Activated CD8-positive, alpha-beta memory T cell treated with anti-CD3 and anti-CD28 coated beads, Interleukin-2, amount 50 U/mL, for 48 hours (primary cell): Measurements from ENCODE around the gene TMEM158.

Experiments
- DNase-seq: peaks from one replicate; pipeline ENCODE4 v3.0.0-alpha.2; 2020

The TMEM158 gene

DNA sequence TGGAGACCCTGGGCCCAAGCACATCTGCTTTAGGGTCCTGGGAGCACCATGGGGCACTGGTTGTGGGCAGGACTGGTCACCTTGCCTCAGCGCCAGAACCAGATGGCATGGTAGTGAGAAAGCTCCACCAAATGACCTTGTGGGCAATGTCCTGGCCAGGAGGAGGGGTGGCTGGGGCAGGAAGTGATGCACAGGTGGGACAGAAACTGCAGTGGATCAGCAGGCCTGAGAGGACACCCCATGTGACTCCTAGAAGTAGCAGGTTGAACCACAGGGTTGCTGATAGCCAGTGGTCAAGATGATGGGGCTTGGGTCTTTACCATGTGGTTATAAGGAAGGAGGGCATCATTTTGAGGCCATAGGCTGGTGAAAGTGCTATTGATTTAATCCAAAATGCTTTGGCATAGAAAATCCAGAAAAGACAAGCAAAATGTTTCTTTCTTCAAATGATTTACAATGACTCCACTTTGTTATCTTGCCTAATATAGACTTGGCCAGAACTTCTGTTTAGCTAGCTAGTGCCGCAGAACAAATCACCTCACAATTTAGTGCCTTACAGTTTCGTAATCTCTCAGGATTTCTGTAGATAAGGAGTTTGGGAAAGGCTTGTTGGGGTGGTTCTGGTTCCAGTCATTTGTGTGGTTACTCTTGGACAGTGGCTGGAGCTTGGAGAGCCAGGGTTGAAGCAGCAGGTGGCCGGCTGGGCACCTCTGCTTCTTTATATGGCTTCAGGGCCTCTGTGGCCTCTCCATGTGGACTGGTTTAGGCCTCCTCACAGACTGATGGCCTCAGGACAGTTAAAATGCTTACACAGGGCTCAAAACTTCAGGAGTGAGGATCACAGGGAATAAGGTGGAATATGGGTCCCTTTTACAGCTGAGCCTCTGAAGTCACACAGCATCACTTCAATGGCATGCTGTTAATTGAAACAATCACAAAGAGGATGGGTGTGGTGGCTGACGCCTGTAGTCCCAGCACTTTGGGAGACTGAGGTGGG, 27.5 kb downstream of the TMEM158 start:
- DNase-seq, result no peak

DNA sequence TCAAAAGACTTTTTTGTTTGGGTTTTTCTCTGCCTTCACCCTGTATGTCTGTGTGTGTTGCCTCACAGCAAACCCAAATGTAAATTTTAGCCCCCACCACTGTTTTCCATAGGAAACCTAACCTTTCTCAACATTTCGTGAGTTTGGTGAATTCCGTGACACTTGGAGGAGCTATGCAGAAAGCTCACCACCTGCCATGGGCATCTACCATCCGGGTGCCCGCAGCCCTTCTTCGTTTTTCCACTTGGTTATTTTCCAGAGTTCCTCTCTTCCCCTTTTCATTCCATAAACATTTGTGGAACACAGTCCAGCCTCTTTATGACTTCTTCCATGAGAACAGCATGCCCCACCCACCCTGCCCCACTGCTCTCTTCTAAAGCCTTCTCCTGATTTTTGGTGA, 31.3 kb downstream of the TMEM158 start:
- DNase-seq, result no peak

DNA sequence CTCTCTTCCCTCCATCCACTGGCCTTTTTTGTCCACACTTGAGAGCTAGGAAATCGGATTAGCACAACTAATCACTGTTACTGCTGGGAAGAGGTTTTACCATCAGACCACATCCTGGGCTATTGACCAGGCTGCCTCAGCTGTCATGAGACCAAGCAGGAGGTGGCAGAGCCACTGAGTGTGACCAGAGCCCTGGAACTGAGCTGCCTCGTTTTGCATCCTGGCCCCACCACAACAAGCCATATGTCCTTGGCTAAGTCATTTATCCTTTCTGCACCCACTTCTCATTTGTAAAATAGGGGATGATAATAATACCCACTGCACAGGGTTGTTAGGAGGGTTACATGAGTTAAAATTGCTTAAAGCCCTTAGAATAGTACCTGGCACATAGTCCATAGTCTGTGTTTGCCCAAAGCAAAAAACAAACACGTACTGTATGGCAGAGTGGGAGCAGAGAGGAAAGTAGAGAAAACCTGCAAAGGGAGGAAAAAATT, 34.1 kb downstream of the TMEM158 start:
- no peak for DNase-seq

GRCh38 chr3:45191424-45191823, 34.7 kb downstream of the TMEM158 start:
- no peak for DNase-seq

- no peak for DNase-seq
These were observed 37.1 kb downstream of the TMEM158 start for GRCh38 chr3:45188719-45189659.

DNA sequence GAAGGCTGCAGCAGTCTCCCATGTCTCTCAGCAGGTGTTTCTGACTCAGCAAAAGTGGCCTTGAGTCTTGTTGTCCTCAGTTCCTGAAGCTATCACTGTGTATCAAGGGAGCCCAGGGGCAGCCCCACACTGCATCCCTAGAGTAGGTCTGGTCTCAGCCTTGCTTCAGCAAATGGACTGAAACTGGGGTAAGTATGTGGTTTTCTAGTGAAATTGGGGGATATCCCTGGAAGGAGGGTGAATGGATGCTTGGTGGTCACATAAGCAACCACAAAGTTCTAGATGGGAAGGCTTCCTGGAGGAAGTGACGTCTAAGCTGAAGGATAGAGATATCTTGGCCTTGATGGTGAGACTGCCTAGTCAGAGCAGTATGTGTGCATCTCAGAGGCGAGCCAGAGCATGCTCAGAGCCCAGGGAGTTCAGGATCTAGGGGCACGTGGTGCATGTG, 38.4 kb downstream of the TMEM158 start:
- DNase-seq, result no peak

GRCh38 chr3:45186871-45187270, 39.2 kb downstream of the TMEM158 start:
- no peak for DNase-seq

- no peak for DNase-seq
These were observed 40.6 kb downstream of the TMEM158 start for GRCh38 chr3:45185461-45185860.

DNA sequence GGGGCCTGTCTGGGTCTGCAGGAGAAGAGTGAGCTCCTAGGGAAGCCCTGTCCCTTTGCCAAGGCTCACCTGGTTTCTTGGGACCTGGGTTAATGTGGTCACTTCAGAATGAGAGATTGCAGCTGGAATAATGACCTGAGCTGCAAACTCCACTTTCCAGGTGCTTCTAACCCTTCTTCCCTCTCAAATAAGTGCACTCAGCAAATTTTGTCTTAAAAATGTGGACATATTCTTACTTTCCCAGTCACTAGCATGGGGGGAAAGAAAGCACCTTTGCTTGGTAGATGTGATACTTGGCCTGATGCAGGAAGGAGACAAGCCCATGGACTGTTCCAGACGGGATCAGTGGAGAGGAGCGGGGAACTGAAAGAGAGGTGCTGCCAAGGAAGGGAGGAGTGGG, 41.0 kb downstream of the TMEM158 start:
- no peak for DNase-seq

DNA sequence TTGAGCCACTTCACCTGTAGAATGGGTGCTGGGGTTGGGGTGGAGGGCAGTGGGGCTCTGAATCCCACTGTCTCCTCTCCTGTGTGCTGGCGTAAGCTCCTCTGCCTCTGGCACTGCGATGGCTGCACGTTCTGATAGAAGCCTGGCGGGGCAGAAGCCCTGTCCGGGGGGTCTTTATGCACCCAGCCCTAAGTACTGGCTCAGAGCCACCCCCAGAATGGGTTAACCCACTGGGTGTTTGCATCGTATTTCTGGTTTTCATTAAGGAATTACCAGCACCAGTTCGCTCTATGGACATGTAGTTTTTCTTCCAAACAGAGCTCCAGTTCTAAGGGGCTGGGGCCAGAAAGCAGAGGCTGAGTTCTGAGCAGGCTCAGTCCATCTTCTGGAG, 42.2 kb downstream of the TMEM158 start:
- no peak for DNase-seq

DNA sequence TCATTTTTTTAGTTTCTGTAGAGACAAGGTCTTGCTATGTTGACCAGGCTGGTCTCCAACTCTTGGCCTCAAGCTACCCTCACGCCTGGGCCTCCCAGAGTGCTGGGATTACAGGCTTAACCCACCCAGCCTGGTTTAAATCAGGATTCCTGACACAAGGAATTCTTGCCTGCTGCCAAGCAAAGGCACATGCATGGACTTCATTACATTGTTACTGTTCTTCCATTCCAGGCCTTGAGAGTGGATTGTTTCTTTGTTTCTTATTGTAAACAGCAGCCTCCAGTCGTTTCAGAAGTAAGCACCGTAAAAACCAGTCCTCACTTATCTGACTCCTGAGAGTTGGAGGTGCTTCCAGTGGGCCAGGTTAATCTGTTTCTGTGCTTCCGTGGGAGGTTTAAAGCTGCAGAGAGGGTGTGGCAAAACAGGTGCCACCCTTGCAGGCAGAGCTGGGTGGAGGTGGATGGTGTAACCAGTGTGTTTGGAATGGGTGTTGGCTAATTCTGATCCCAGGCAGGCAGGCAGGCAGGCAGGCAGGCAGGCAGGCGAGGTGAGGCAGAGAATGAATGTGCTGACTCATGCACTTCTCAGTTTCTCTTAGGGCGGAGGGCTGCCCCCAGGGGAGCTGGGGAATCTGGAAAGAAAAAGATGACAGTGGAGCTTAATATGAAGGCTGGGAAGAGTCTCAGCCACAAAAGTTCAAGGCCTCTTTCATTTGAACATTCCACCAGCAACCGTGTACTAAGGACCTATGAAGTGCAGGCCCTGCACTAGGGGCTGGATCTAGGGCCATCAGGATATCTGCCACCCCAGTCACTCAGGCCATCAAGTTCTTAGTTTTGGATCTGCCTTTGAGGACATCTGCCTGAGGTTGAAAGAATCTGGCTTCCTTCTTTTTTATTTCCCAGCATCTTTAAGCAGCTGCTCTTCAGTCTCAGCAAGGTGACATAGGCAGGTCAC, 42.9 kb downstream of the TMEM158 start:
- DNase-seq, result no peak

- DNase-seq, result no peak
These were observed 44.6 kb downstream of the TMEM158 start for GRCh38 chr3:45181496-45181895.

- DNase-seq, result no peak
These were observed 45.2 kb downstream of the TMEM158 start for GRCh38 chr3:45180899-45181298.

DNA sequence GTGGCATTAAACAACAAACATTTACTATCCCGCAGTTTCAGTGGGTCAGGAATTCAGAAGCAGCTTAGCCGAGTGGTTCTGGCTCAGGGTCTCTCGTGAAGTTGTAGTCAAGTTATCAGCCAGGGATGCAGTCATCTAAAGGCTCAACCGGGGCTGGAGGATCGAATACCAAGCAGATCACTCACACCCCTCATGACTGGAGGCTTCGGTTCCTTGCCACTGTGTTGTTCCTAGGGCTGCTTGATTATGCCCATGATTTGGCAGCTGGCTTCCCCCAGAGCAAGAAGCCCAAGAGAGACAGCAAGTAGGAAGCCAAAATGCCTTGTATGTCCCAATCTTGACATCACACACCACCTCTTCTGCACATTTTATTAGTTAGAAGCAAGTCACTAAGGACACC, 46.0 kb downstream of the TMEM158 start:
- no peak for DNase-seq

DNA sequence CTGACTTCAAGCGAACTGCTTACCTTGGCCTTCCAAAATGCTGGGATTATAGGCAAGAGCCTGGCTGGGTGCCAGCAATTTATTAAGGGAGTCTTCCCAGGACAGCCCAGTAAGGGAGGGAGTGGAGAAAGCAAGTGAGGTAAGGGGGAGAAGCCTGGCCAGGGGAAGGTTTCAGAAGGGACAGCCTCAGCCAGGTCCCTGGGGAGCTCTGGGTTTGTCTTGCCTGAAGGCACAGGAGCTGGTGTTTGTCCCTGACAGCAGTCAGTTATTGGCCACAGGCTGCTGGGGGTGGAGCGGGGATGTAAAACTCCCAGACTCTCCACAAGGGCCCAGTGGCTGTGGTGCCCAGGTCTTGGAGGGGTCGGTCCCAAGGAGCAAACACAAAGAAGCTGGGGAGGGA, 46.9 kb downstream of the TMEM158 start:
- no peak for DNase-seq

DNA sequence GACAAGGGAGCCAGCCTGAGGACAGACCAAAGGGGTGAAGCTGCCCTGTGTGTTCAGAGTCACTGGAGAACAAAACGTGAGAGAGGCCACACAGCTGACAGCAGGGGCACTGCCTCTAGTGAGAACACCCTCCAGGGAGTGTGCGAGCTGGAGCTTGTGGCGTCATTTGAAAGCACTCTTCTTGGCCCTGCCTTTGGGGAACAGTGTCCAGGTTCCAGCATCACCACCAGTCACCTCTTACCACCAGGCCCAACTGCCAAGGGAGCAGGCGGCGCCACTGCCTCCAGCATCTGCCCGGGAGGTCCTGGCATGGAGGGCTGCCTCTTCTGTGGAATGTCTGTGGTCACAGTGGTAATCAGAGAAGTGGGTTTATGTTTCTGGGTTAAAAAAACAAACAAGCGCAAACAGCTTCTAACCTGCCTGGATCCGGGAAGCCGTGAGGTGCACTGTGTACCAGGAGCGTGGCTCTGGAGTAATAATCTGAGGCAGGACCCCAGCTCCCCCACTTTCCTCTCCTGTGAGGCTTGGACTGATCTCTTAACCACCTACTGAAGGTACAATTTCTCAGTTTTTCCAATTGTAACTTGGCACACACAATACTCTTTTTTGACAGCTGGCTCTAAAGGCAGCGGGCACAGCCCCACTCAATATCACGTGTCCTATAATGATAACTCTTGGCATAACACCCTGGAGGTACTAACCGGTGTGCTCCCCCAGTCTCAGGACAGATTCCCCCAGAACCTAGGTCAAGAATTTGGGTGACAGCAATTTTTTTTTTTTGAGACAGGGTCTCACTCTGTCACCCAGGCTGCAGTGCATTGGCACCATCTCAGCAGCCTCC, 47.7 kb downstream of the TMEM158 start:
- no peak for DNase-seq

GRCh38 chr3:45176912-45177311, 49.2 kb downstream of the TMEM158 start:
- no peak for DNase-seq
